ENCODE data around the gene GPR137. TPM values are rescaled to one million over a fixed set of nuclear protein-coding genes. Genes with fewer than 3 reads are reported as not detected.
"Not testable (repeated sequence)": the region's sequence is repeated elsewhere in the genome, so short reads cannot be mapped to it uniquely, and the experiment has no call there.

The GPR137 gene
- total RNA-seq, 1 donor from 2014 or later: 41.5 TPM

DNA sequence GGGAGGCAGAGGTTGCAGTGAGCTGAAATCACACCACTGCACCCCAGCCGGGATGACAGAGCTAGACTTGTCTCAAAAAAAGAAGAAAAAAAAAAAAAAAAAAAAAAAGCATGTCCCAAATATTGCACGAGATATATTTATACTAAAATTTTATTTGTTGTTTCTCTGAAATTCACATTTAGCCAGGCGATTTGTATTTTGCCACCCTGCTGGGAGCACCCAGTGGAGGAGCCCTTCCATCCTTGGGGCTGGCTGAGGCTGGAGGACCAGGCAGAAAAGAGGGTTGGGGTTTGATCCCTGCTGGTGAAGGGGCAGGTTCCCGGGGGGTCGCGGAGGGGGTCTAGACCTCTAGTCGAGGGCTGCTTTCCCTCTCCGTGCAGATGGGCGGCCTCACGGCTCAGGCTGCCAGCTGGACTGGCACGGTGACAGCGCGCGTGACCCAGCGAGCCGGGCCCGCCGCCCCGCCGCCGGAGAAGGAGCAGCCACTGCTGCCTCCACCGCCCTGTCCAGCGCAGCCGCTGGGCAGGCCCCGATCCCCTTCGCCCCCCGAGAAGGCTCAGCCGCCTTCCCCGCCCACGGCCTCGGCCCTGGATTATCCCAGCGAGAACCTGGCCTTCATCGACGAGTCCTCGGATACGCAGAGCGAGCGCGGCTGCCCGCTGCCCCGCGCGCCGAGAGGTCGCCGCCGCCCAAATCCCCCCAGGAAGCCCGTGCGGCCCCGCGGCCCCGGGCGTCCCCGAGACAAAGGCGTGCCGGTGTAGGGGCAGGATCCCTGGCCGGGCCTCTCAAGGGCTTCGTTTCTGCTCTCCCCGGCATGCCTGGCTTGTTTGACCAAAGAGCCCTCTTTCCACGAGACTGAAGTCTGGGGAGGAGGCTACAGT is 13.6 kb downstream of the GPR137 start:
- DNase-seq (ENCODE audit: extremely low read depth, low read depth, low spot score): no peak

DNA sequence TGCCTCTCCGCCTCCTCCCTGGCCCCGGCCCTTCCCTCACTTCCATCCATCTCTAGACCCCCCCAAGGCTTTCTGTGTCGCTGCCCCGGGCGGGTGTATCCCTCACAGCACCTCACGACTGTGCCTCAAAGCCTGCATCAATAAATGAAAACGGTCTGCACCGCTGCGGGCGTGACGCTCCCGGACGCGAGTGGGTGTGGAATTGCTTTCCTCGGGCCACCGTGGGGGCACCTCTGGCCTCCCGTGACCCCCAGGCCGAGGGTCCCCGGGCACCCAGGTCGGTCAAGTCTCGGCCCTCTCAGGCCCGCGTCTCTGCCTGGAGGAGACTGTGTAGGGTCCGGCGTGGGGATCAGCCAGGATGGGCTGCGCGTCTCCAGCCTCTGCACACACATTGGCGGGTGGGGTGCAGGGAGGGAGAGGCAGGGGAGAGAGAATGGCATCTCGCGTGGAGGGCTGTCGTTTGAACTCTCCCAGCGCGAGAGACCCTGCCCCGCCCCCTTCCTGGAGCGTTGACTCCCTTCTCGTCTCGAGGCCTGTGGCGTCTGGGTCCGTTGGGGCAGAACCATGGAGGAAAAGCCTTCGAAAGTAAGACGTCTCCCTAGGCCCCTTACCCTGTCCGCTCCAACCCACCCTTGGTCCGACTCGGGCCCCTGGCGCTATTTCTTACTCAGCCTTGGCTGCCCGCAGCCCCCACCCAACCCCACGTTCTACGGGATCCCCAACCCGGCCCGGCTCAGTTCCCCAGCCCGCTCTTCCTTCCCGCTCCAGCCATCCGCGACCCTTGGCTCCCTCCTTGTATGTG is 14.4 kb downstream of the GPR137 start, which contains the start of gene CATSPERZ:
CATSPERZ (plus strand) TSS at position 512 of the 802 bp plus-strand sequence; CDS start at position 565, 53 bp downstream.
- DNase-seq (ENCODE audit: extremely low read depth, low read depth, low spot score): no peak

DNA sequence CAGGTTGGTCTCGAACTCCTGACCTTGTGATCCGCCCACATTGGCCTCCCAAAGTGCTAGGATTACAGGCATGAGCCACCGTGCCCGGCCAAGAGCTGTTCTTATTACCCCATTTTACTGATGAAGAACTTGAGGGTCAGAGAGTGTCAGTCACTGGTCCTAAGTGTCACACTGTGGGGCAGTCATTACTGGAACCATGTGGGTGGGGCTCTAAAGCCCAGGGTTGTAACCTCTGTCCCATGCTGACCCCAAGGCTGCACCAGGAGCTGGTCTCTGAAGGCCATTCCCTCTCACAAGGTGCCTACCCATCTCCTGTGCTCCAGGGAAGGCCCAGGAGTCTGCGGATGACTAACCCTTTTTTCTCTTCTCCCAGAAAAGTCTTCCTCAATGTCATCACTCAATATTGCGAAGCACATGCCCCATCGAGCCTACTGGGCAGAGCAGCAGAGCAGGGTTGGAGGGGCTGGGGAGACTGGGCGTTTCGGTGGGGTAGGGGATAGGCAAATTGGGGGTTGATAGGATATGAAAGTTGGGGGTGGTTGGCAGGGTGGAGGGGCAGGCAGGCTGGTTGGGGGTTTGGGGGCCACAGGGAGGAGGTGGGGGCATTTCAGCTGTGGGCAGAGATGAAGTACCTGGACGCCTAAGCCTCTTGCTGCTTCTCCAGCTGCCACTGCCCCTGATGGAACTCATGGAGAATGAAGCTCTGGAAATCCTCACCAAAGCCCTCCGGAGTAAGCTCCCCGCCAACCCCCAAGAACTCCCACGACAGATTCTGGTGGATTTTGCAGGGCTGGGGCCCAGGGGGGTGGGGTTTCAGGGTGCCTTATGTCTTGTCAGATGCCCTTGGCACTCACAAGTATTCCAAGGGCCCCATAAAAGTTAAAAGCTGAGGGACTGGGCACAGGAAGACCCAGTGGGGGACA is 17.7 kb downstream of the GPR137 start:
- no peak for DNase-seq (ENCODE audit: extremely low read depth, low read depth, low spot score)

DNA sequence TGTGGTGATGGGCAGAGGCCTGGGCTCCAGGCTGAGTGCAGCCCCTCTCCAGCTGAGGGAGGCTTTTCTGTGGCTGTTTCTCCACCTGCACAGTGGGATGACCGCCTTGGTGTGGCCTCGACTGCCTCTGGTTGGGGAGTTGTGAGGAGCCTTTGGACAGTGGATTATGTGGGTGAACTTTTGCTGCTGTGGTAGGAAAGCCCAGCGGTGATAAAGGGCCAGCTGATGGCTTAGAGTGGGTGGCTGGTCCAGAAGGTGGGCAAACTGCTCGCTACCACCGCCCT is 18.3 kb downstream of the GPR137 start:
- DNase-seq (ENCODE audit: extremely low read depth, low read depth, low spot score): no peak

DNA sequence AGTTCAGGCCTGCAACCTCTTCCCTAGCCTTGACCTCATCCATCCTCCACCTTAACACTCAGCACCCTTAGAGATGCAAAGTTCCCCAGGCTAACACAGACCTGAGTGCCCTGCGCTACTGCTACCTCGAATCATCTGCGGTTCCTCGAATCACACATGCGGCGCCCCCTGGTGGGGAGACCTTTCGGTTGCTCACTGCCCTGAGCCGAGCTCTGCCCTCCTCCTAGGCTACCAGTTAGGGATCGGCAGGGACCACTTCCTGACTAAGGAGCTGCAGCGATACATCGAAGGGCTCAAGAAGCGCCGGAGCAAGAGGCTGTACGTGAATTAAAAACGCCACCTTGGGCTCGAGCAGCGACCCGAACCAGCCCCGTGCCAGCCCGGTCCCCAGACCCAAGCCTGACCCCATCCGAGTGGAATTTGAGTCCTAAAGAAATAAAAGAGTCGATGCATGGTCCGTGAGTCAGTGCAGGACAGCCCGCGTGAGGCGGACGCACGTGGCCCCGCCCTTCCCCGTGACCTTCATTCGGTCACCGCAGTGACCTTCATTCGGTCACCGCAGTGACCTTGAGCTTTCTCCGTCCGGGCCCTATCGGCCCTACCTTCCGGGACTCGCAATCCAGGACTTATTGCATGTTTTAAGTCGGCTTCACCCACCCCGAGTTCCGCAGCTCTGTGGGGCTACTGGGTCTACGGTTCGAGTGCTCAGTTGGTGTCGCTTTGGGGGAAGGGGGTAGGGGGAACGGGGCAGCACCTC is 18.8 kb downstream of the GPR137 start:
- DNase-seq (ENCODE audit: extremely low read depth, low read depth, low spot score): peak; percentile 68

- DNase-seq (ENCODE audit: extremely low read depth, low read depth, low spot score): no peak
Observed at GRCh38 chr11:64305075-64305690, 19.5 kb downstream of the GPR137 start, which contains the start of gene ESRRA. Gene ESRRA (plus strand): TSS chr11:64305524. CDS start chr11:64307180, 1,656 bp downstream.

GRCh38 chr11:64305691-64306562 is 20.3 kb downstream of the GPR137 start:
- DNase-seq (ENCODE audit: extremely low read depth, low read depth, low spot score): no peak

GRCh38 chr11:64306563-64306875 is 20.9 kb downstream of the GPR137 start:
- no peak for DNase-seq (ENCODE audit: extremely low read depth, low read depth, low spot score)

DNA sequence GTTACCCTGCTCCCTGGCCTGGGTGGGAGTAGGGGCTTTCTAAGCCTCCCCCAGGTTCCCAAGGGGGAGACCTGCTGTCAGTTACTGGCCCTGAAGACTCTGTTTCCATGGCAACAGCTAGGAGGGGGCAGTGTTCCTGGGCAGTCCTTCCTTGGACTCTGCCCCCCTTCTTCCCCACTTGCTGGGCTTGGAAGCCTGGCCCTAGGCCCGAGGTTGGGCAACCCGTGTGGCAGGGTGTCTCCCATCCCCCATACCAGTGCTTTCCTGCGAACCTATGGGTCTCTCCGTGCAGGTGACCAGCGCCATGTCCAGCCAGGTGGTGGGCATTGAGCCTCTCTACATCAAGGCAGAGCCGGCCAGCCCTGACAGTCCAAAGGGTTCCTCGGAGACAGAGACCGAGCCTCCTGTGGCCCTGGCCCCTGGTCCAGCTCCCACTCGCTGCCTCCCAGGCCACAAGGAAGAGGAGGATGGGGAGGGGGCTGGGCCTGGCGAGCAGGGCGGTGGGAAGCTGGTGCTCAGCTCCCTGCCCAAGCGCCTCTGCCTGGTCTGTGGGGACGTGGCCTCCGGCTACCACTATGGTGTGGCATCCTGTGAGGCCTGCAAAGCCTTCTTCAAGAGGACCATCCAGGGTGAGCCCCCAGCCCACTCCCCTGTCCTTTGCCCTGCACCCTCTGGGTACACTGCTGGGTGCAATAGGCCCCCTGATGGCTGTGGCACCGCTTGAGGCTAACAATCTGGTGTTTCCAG is 21.4 kb downstream of the GPR137 start:
- no peak for DNase-seq (ENCODE audit: extremely low read depth, low read depth, low spot score)

DNA sequence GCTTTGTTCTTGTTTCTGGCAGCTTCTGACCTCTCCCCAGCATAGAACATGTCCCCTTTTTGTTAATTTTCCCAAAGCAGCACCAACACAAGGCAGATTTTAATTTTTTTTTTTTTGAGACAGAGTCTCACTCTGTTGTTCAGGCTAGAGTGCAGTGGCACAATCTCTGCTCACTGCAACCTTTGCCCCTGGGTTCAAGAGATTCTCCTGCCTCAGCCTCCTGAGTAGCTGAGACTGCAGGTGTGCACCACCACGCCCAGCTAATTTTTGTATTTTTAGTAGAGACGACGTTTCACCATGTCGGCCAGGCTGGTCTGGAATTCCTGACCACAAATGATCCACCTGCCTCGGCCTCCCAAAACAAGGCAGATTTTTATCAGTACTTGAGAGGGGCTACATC is 22.1 kb downstream of the GPR137 start:
- DNase-seq (ENCODE audit: extremely low read depth, low read depth, low spot score): not testable (repeated sequence)

GRCh38 chr11:64312947-64313346 is 27.3 kb downstream of the GPR137 start:
- DNase-seq (ENCODE audit: extremely low read depth, low read depth, low spot score): no peak

DNA sequence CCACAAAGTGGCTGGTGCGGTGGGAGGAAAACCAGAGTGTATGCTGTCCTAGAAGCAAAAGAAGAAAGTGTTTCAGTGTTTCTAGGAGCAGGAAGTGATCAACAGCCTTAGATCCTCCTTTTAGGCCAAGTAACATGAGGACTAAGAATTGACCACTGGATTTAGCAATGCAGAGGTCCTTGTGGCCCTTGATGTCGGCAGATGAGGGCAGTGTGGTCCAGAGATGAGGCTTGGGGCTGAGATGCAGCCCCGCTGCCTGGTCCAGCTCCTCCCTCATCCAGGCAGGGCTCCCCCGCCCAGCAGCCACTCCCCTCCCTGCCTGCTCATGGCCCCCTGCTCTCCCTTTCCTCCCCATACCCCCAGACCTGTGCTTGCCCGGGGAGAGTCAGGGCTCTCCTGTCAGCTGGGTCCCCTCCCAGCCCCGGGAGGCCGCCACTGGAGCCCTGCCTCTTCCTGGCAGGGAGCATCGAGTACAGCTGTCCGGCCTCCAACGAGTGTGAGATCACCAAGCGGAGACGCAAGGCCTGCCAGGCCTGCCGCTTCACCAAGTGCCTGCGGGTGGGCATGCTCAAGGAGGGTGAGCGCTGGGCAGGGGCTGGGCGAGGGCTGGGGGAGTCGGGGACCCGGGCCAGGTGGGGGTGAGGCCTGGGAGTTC is 28.0 kb downstream of the GPR137 start:
- DNase-seq (ENCODE audit: extremely low read depth, low read depth, low spot score): no peak

DNA sequence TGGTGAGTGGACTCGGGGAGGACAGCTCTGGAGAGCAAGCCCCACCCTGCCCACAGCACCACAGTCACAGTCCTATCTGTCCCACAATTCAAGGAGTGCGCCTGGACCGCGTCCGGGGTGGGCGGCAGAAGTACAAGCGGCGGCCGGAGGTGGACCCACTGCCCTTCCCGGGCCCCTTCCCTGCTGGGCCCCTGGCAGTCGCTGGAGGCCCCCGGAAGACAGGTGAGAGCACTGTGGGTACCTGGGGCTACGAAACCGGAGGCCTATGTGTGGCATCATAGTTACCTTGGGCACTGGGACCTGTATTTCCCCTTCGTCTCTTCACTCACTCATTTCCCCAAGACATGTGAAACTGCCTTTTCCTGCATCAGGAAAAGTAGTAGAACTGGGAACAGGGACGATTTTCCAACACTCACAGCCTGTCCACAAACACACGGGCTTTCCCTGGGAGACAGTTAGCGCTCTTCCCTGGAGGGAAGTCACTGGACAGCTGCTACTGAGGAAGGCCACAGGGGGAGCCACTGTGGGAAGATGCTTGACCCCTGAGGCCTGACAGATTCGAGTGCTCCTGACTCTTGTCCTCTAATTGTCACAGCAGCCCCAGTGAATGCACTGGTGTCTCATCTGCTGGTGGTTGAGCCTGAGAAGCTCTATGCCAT is 28.6 kb downstream of the GPR137 start:
- no peak for DNase-seq (ENCODE audit: extremely low read depth, low read depth, low spot score)

- DNase-seq (ENCODE audit: extremely low read depth, low read depth, low spot score): no peak
Observed at GRCh38 chr11:64314805-64315561, 29.3 kb downstream of the GPR137 start.

DNA sequence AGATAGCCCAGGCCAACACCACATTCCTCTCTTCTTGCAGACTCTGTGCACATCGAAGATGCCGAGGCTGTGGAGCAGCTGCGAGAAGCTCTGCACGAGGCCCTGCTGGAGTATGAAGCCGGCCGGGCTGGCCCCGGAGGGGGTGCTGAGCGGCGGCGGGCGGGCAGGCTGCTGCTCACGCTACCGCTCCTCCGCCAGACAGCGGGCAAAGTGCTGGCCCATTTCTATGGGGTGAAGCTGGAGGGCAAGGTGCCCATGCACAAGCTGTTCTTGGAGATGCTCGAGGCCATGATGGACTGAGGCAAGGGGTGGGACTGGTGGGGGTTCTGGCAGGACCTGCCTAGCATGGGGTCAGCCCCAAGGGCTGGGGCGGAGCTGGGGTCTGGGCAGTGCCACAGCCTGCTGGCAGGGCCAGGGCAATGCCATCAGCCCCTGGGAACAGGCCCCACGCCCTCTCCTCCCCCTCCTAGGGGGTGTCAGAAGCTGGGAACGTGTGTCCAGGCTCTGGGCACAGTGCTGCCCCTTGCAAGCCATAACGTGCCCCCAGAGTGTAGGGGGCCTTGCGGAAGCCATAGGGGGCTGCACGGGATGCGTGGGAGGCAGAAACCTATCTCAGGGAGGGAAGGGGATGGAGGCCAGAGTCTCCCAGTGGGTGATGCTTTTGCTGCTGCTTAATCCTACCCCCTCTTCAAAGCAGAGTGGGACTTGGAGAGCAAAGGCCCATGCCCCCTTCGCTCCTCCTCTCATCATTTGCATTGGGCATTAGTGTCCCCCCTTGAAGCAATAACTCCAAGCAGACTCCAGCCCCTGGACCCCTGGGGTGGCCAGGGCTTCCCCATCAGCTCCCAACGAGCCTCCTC is 30.2 kb downstream of the GPR137 start:
- DNase-seq (ENCODE audit: extremely low read depth, low read depth, low spot score): not testable (repeated sequence)

Data from glomerular endothelial cell (primary cell).